ENCODE results near the gene SYNGR2. TPM values are rescaled to one million over a fixed set of nuclear protein-coding genes. Genes with fewer than 3 reads are reported as not detected.

Gene SYNGR2
- total and polyA plus RNA-seq, 2 donors (not counting 1 experiment from before 2014, with no cell fraction given) = 390 to 442 TPM

DNA sequence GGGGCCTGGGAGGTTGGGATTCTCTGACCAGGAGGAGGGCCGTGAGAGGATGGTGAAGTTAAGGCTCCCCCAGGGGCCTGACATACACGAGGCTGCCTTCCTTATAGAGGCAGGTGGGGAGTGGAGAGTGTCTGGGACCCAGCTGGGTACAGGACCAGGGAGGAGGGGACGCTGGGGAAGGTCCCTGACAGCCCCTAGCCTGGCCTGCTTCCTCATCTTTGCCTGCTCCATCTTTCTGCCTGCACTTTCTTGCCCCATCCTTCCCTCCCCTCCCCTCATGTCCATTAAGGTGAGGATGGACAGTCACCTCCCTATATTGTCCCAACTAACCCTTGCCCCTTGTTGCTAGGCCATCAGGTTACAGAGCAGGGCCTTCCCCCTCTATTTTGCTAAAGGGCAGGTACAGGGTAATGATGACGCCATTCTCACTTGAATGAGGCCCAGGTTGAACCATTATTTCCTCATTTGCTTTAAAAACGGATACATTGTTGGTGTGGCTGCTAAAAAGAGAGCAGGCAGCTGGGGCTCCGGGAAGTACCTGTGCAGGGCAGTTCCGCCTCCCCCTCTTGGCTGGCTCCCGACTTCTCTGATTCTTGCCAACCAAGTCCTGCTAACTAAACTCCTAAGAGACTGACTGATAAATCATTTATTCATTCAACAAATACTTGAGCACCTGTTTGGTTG lies 20.9 kb upstream of the SYNGR2 start:
- no peaks in the 10 kb centered on the region for H3K27me3 ChIP-seq (replicated peaks in 1 of 4; ENCODE audit: control extremely low read depth in 1 of 4, control insufficient read depth in 3 of 4, insufficient read depth in 4 of 4, low read length in 3 of 4)
- DNase-seq (peak; percentile 94), ATAC-seq (ENCODE audit: low read depth) (peak; percentile 82)
- Mint-ChIP-seq H3K27me3 (no peaks in the 10 kb centered on the region), H3K27ac (peak overlapping the region; percentile 95), H3K9me3 (ENCODE audit: insufficient read depth) (no peaks in the 10 kb centered on the region), H3K4me1 (peaks cover 73% of the 10 kb centered on the region), H3K4me3 (peak overlapping the region; percentile 79)
- peak overlapping the region; percentile 41 for H2AFZ ChIP-seq (ENCODE audit: insufficient read depth, low read depth, low read length, poor library complexity, severe bottlenecking)
- H3K9ac ChIP-seq (ENCODE audit: low read length) = peak overlapping the region; percentile 38
- ChIA-PET POLR2A (interaction anchor here (0.8 to 2.4 kb wide), 11 partner anchors 8 to 29 kb away, joined by 3 to 11 read pairs (median 5); partner anchors contain the start of genes TMC6 and TMC8), CTCF (interaction anchor here (1.0 to 5.3 kb wide), 5 partner anchors 11 to 29 kb away, joined by 3 to 34 read pairs (median 4); partner anchors contain the start of genes SYNGR2 and TMC6)
- peak overlapping the region; percentile 67 for H3K4me2 ChIP-seq (replicated peaks; ENCODE audit: low read depth, low read length, poor library complexity, severe bottlenecking)
- intact Hi-C loops (cut with micrococcal nuclease) = loop anchor here (1.0 to 2.0 kb wide), 2 partner anchors 8 to 15 kb away; no protein-coding TSS in a partner anchor
- peak overlapping the region in 1 of 5 experiments; percentile 27 for H3K4me3 ChIP-seq (ENCODE audit: control extremely low read depth in 1 of 5, extremely low read depth in 1 of 5, insufficient read depth in 1 of 5, low read depth in 2 of 5, low read length in 4 of 5)
- TF ChIP-seq EZH2 (IDR thresholded peaks at IDR 0.05; ENCODE audit: borderline replicate concordance, insufficient read depth, low read depth, low read length, poor library complexity, severe bottlenecking) = no peak
- TF ChIP-seq, protein P1, sequence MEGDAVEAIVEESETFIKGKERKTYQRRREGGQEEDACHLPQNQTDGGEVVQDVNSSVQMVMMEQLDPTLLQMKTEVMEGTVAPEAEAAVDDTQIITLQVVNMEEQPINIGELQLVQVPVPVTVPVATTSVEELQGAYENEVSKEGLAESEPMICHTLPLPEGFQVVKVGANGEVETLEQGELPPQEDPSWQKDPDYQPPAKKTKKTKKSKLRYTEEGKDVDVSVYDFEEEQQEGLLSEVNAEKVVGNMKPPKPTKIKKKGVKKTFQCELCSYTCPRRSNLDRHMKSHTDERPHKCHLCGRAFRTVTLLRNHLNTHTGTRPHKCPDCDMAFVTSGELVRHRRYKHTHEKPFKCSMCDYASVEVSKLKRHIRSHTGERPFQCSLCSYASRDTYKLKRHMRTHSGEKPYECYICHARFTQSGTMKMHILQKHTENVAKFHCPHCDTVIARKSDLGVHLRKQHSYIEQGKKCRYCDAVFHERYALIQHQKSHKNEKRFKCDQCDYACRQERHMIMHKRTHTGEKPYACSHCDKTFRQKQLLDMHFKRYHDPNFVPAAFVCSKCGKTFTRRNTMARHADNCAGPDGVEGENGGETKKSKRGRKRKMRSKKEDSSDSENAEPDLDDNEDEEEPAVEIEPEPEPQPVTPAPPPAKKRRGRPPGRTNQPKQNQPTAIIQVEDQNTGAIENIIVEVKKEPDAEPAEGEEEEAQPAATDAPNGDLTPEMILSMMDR (IDR thresholded peaks at IDR 0.05) = no peak
- H3K27ac ChIP-seq (ENCODE audit: low read length in 2 of 2) = peak overlapping the region; percentile 97 to 98
- H3K9me3 ChIP-seq (ENCODE audit: control extremely low read depth in 1 of 3, control insufficient read depth in 2 of 3, insufficient read depth in 1 of 3, low read length in 2 of 3) = peaks cover 0 to 19% (median 0%) of the 10 kb centered on the region in 3 donors
- 10% methylated on average over 7 of the region's 8 CpGs for WGBS (ENCODE audit: insufficient coverage)
- peaks cover 18% of the 10 kb centered on the region for H3K79me2 ChIP-seq (ENCODE audit: control insufficient read depth, insufficient read depth, low read length)
- no peaks in the 10 kb centered on the region for H4K20me1 ChIP-seq (ENCODE audit: control insufficient read depth, insufficient read depth, low read length, poor library complexity, severe bottlenecking)
- H3K4me1 ChIP-seq (ENCODE audit: control insufficient read depth in 2 of 2, insufficient read depth in 2 of 2, low read length in 2 of 2) = peaks cover 69 to 90% of the 10 kb centered on the region in 2 donors
- H3K36me3 ChIP-seq (replicated peaks in 1 of 2; ENCODE audit: control extremely low read depth in 1 of 2, control insufficient read depth in 1 of 2, extremely low read depth in 1 of 2, insufficient read depth in 2 of 2, low read length in 1 of 2) = peaks cover 0 to 3% of the 10 kb centered on the region in 2 experiments

All from B cell (primary cell).